Sigmoid colon (tissue), 7 donors: ENCODE data around the gene PRDM16. TPM values are rescaled to one million over a fixed set of nuclear protein-coding genes. Genes with fewer than 3 reads are reported as not detected.

Experiments used
- DNase-seq: peaks from one replicate; pipeline ENCODE4 v3.0.0-alpha.2; 2019
- H3K27ac ChIP-seq, 4 donors: fragments of 200-600 bp; sonication (generic); one replicate each; pipeline ENCODE4 v1.5.1; 2016 to 2019; ENCODE audit warnings: mild to moderate bottlenecking in 1 of 4
- H3K27me3 ChIP-seq, 3 donors: fragments of 200-600 bp; sonication (generic); one replicate each; pipeline ENCODE4 v1.5.1; 2019; ENCODE audit warnings: mild to moderate bottlenecking in 1 of 3
- H3K36me3 ChIP-seq, 4 donors: fragments of 200-600 bp; sonication (generic); one replicate each; pipeline ENCODE4 v1.5.1; 2016 to 2019
- H3K4me1 ChIP-seq, 4 donors: fragments of 200-600 bp; sonication (generic); one replicate each; pipeline ENCODE4 v1.5.1; 2017 to 2019
- H3K4me3 ChIP-seq, 4 donors: fragments of 200-600 bp; sonication (generic); one replicate each; pipeline ENCODE4 v1.5.1; 2017 to 2019; ENCODE audit warnings: mild to moderate bottlenecking in 2 of 4, moderate library complexity in 1 of 4
- H3K9me3 ChIP-seq, 4 donors: fragments of 200-600 bp in 3 of 4; sonication (generic) in 3 of 4; one replicate each; pipeline versions ENCODE4 v1.5.1 to v1.6.1; 2013 to 2019
- EP300 ChIP-seq, 4 donors: sonication (generic); formaldehyde crosslinking; IDR thresholded peaks; one replicate each; pipeline ENCODE4 v1.6.1; 2017; ENCODE audit warnings: antibody characterized with exemption in 4 of 4
- POLR2A ChIP-seq, 2 donors: fragments of 450-650 bp; IDR thresholded peaks; one replicate each; pipeline ENCODE4 v1.6.1; 2016; ENCODE audit warnings: antibody characterized with exemption in 2 of 2, mild to moderate bottlenecking in 2 of 2, moderate library complexity in 2 of 2
- POLR2AphosphoS5 ChIP-seq, 4 donors: sonication (generic); formaldehyde crosslinking; IDR thresholded peaks; one replicate each; pipeline ENCODE4 v1.6.1; 2017; ENCODE audit warnings: antibody characterized with exemption in 4 of 4
- WGBS, 2 donors: extraction: QIAGEN DNeasy Blood & Tissue Kit; methylation state at CpG; one replicate each; pipeline ENCODE4 v1.1.7; 2013; 5-methylcytosine and 5-hydroxymethylcytosine counted together
- intact Hi-C: fragments of 100-400 bp; cut with DNase I; formaldehyde crosslinking; loops from one replicate; pipeline ENCODE4 v1.15.1; 2023
- polyA plus RNA-seq, 3 donors: library from polyadenylated mRNA; stranded (reverse); fragments of 200-250 nt; gene quantifications; one replicate each; pipeline ENCODE4 v1.2.3, GENCODE V29; 2013
- total RNA-seq, 4 donors: library from RNA; depleted of rRNA; stranded (reverse); fragments of >200 nt; gene quantifications; one replicate each; pipeline ENCODE4 v1.1.0, GENCODE V29; 2016
- TF ChIP-seq, protein P1 (sequence below), 4 experiments: fragments of 450-650 bp in 3 of 4; fragments of 200-600 bp in 1 of 4; IDR thresholded peaks; one replicate each; pipeline ENCODE4 v1.5.1; 2016 to 2019; ENCODE audit warnings: antibody characterized with exemption in 4 of 4, mild to moderate bottlenecking in 3 of 4, moderate library complexity in 2 of 4
- donor health status: healthy with polysubstance abuse.
- donor health status: Bipolar disorder and iron deficiency.
- donor health status: healthy.

The PRDM16 gene
- total and polyA plus RNA-seq, 7 donors, result under 0.01 to 1.7 (median 0.49) TPM

DNA sequence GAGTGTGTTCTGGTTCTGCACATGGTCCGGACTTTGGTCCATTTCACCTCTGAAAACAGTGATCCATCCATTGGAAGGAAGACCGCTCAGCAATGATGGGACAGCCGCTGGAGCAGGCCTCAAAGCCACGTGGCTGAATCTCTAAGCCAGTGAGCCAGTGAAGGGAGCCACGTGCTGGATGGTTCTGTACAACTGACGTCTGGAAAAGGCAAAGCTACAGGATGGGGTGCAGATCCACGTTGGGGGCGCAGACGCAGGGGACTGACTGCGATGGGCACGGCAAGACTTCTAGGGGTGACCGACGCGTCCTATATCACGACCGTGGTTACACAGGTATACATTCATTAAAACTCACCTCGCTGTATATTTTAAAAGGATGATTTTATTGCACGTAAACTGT lies 375.3 kb downstream of the PRDM16 start:
- peaks cover 0 to 71% (median 0%) of the 10 kb centered on the region in 3 donors for H3K27me3 ChIP-seq
- WGBS, 2 donors, result 89 to 90% methylated on average over 18 of the region's 18 CpGs

DNA sequence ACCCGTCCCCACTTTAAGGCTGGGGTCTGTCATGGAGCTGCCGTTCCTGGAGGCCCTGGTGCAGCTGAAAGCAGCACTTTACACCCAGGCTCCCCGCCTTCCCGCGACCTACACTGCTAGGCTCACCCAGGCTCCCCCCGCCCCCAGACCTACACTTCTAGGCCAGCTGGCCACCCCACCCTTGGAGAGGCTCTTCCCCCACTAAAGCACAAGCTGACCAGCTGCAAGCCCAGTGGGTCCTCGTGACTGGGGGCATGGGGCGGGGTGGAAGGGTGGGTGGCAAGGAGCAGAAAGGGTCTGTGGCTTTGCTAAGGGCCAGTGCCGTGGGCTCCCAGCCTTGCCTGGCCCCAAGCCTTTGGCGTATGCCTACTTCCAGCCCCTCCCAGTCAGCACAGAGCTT lies 375.7 kb downstream of the PRDM16 start:
- Histone ChIP-seq H3K27me3 (peaks cover 0 to 71% (median 0%) of the 10 kb centered on the region in 3 donors), H3K36me3 (no peaks in the 10 kb centered on the region), H3K4me3 (no peak overlapping the region), H3K4me1 (no peaks in the 10 kb centered on the region), H3K27ac (peak overlapping the region in 1 of 4 donors; percentile 10), H3K9me3 (peaks cover 0 to 4% (median 0%) of the 10 kb centered on the region in 4 donors)
- no peak for TF ChIP-seq POLR2A (IDR thresholded peaks at IDR 0.05)
- TF ChIP-seq, protein P1, sequence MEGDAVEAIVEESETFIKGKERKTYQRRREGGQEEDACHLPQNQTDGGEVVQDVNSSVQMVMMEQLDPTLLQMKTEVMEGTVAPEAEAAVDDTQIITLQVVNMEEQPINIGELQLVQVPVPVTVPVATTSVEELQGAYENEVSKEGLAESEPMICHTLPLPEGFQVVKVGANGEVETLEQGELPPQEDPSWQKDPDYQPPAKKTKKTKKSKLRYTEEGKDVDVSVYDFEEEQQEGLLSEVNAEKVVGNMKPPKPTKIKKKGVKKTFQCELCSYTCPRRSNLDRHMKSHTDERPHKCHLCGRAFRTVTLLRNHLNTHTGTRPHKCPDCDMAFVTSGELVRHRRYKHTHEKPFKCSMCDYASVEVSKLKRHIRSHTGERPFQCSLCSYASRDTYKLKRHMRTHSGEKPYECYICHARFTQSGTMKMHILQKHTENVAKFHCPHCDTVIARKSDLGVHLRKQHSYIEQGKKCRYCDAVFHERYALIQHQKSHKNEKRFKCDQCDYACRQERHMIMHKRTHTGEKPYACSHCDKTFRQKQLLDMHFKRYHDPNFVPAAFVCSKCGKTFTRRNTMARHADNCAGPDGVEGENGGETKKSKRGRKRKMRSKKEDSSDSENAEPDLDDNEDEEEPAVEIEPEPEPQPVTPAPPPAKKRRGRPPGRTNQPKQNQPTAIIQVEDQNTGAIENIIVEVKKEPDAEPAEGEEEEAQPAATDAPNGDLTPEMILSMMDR (IDR thresholded peaks at IDR 0.05), result no peak
- no peak for TF ChIP-seq EP300 (IDR thresholded peaks at IDR 0.05)
- TF ChIP-seq POLR2AphosphoS5 (IDR thresholded peaks at IDR 0.05), result no peak
- 68 to 69% methylated on average over 10 of the region's 10 CpGs for WGBS, 2 donors
- no peak for DNase-seq
- intact Hi-C loops, result no loop called here

More for the DNA sequence above, 375.3 kb downstream of the PRDM16 start:
- H3K4me1 ChIP-seq, result no peaks in the 10 kb centered on the region
- no peak for TF ChIP-seq POLR2AphosphoS5 (IDR thresholded peaks at IDR 0.05)
- no peak for TF ChIP-seq EP300 (IDR thresholded peaks at IDR 0.05)
- TF ChIP-seq POLR2A (IDR thresholded peaks at IDR 0.05), result no peak
- TF ChIP-seq, protein P1 (IDR thresholded peaks at IDR 0.05), result no peak
- H3K27ac ChIP-seq, result no peak overlapping the region
- H3K9me3 ChIP-seq, result peaks cover 0 to 4% (median 0%) of the 10 kb centered on the region in 4 donors
- no peak for DNase-seq
- H3K36me3 ChIP-seq, result no peaks in the 10 kb centered on the region
- no peak overlapping the region for H3K4me3 ChIP-seq
- intact Hi-C loops, result no loop called here

DNA sequence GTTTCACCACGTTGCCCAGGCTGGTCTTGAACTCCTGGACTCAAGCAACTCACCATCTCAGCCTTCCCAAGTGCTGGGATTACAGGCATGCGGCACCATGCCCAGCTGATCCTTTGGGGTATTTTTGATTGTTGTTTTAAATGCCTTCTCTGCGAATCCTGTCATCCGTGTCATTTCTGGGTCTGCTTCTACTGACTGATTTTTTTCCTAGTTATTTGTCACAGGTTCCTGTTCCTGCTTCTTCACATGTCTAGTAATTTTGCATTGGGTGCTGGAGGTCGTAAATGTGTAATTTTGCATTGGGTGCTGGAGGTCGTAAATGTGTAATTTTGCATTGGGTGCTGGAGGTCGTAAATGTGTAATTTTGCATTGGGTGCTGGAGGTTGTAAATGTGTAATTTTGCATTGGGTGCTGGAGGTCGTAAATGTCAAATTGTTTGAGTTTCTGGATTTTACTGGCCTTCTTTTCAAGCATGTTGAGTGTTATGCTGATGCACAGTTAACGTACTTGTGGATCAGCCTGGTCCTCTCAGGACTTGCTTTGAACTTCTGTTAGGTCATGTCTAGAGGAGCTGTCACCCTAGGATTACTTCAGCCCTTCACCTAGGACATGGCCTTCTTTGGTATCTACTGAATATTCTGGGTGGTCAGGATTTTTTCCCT lies 381.3 kb downstream of the PRDM16 start:
- peaks cover 0 to 21% (median 16%) of the 10 kb centered on the region in 4 donors for H3K4me1 ChIP-seq
- intact Hi-C loops, result no loop called here
- no peak overlapping the region for H3K27ac ChIP-seq
- TF ChIP-seq EP300 (IDR thresholded peaks at IDR 0.05) (no peak), POLR2A (IDR thresholded peaks at IDR 0.05) (no peak), POLR2AphosphoS5 (IDR thresholded peaks at IDR 0.05) (no peak)
- TF ChIP-seq, protein P1 (IDR thresholded peaks at IDR 0.05), result no peak
- 44 to 68% methylated on average over 9 of the region's 9 CpGs for WGBS, 2 donors
- peaks cover 0 to 4% (median 0%) of the 10 kb centered on the region in 4 donors for H3K9me3 ChIP-seq
- no peaks in the 10 kb centered on the region for H3K36me3 ChIP-seq
- H3K27me3 ChIP-seq, result peaks cover 25 to 70% (median 37%) of the 10 kb centered on the region in 3 donors
- DNase-seq, result no peak
- no peak overlapping the region for H3K4me3 ChIP-seq

DNA sequence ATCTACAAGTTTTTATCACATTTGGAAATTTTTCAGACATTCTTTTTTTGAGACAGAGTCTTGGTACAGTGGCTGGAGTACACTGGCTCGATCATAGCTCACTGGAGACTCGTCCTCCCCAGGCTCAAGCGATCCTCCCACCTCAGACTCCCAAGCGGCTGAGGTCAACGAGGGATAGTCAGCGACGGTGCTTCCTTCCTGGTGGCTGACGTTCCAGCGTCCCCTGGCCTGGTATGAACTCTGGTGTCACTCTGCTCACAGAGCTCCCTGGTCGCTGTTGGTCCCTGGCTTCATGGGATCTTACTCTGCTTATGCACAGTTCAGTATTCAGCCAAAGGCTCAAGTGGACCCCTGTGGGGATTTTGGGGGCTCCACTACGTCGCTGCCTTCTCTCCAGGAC lies 382.0 kb downstream of the PRDM16 start:
- H3K27ac ChIP-seq, result no peak overlapping the region
- H3K4me1 ChIP-seq, result peaks cover 0 to 21% (median 16%) of the 10 kb centered on the region in 4 donors
- WGBS, 2 donors, result 76 to 82% methylated on average over 12 of the region's 12 CpGs
- no peak overlapping the region for H3K4me3 ChIP-seq
- intact Hi-C loops, result no loop called here
- no peak for TF ChIP-seq POLR2AphosphoS5 (IDR thresholded peaks at IDR 0.05)
- no peak for TF ChIP-seq POLR2A (IDR thresholded peaks at IDR 0.05)
- TF ChIP-seq EP300 (IDR thresholded peaks at IDR 0.05), result no peak
- TF ChIP-seq, protein P1 (IDR thresholded peaks at IDR 0.05), result no peak
- H3K36me3 ChIP-seq, result no peaks in the 10 kb centered on the region
- DNase-seq, result no peak
- peaks cover 0 to 4% (median 0%) of the 10 kb centered on the region in 4 donors for H3K9me3 ChIP-seq
- H3K27me3 ChIP-seq, result peaks cover 26 to 76% (median 44%) of the 10 kb centered on the region in 3 donors
